IMR-90 (cell line): ENCODE measurements around the gene ZNF236. TPM values are rescaled to one million over a fixed set of nuclear protein-coding genes. Genes with fewer than 3 reads are reported as not detected.

Source experiments
- ATAC-seq: fragments of 200-7000 bp; cut with Tn5 transposase; 2 replicates; pipeline ENCODE4 v1.9.1; 2020; ENCODE audit warnings: low read depth, mild to moderate bottlenecking, moderate library complexity
- BruUV-seq: library from RNA; stranded (reverse); fragments of 400-500 nt; replicated peaks from 2 replicates; lab custom pipeline; 2021; lab: Mats Ljungman, UMichigan
- CTCF ChIA-PET: fragments of 300-600 bp; formaldehyde crosslinking; extraction: SDS; loops from one replicate; lab custom pipeline; 2021; ENCODE audit warnings: antibody characterized with exemption; lab: Yijun Ruan, JAX
- POLR2A ChIA-PET: fragments of 300-600 bp; sonication (Branson Sonifier 250); formaldehyde crosslinking; loops from one replicate; lab custom pipeline; 2022; ENCODE audit warnings: antibody characterized with exemption; ENCODE audit not compliant: unreplicated experiment; lab: Charles Lee
- DNase-seq: peaks from one replicate; pipeline ENCODE4 v3.0.0; 2013
- H2AFZ ChIP-seq: replicated peaks from 2 replicates; pipeline ENCODE3; 2013; ENCODE audit warnings: low read length, mild to moderate bottlenecking; ENCODE audit not compliant: poor library complexity
- H2AK5ac ChIP-seq: 2 replicates; pipeline ENCODE4 v1.6.1; 2013; ENCODE audit warnings: low read depth, low read length, inconsistent platforms
- H2AK9ac ChIP-seq: replicated peaks from 2 replicates; pipeline ENCODE3; 2013; ENCODE audit warnings: mild to moderate bottlenecking, low read depth, low read length, moderate library complexity; ENCODE audit not compliant: poor library complexity
- H2BK120ac ChIP-seq: 2 replicates; pipeline ENCODE4 v1.6.1; 2013; ENCODE audit warnings: low read depth, low read length, inconsistent platforms
- H2BK15ac ChIP-seq: 3 replicates; pipeline ENCODE4 v1.6.1; 2013; ENCODE audit warnings: low read depth, low read length, inconsistent platforms
- H2BK20ac ChIP-seq: 2 replicates; pipeline ENCODE4 v1.6.1; 2013; ENCODE audit warnings: low read depth, mild to moderate bottlenecking, inconsistent platforms, low read length, moderate library complexity
- H2BK5ac ChIP-seq: 2 replicates; pipeline ENCODE4 v1.6.1; 2013; ENCODE audit warnings: mild to moderate bottlenecking, low read depth, low read length, inconsistent platforms; ENCODE audit not compliant: poor library complexity, severe bottlenecking
- H3K14ac ChIP-seq: replicated peaks from 2 replicates; pipeline ENCODE4 v1.6.1; 2013; ENCODE audit warnings: low read depth, low read length, inconsistent platforms
- H3K18ac ChIP-seq: 2 replicates; pipeline ENCODE4 v1.6.1; 2013; ENCODE audit warnings: low read depth, low read length, control low read depth
- H3K23ac ChIP-seq: 2 replicates; pipeline ENCODE4 v1.6.1; 2013; ENCODE audit warnings: low read depth, low read length, inconsistent platforms
- H3K27ac ChIP-seq: 2 replicates; pipeline ENCODE4 v1.5.1; 2013; ENCODE audit warnings: mild to moderate bottlenecking, control low read depth, low read length; ENCODE audit not compliant: insufficient read depth
- H3K27me3 ChIP-seq: 2 replicates; pipeline ENCODE4 v1.6.1; 2013; ENCODE audit warnings: low read length; ENCODE audit not compliant: control insufficient read depth, insufficient read depth
- H3K36me3 ChIP-seq: 2 replicates; pipeline ENCODE4 v1.6.1; 2013; ENCODE audit warnings: low read length, mixed read lengths; ENCODE audit not compliant: control insufficient read depth, insufficient read depth
- H3K4ac ChIP-seq: 2 replicates; pipeline ENCODE4 v1.6.1; 2013; ENCODE audit warnings: low read depth, low read length, inconsistent platforms
- H3K4me1 ChIP-seq: 2 replicates; pipeline ENCODE4 v1.6.1; 2013; ENCODE audit warnings: low read length, mixed read lengths; ENCODE audit not compliant: control insufficient read depth, insufficient read depth
- H3K4me2 ChIP-seq: 2 replicates; pipeline ENCODE4 v1.6.1; 2013; ENCODE audit warnings: low read depth, mild to moderate bottlenecking, control low read depth, low read length, moderate library complexity
- H3K4me3 ChIP-seq: 2 replicates; pipeline ENCODE4 v1.5.1; 2013; ENCODE audit warnings: low read depth, mild to moderate bottlenecking, control low read depth, low read length, moderate library complexity; ENCODE audit not compliant: insufficient read depth
- H3K56ac ChIP-seq: 2 replicates; pipeline ENCODE4 v1.6.1; 2013; ENCODE audit warnings: low read length, inconsistent platforms; ENCODE audit not compliant: insufficient read depth; ENCODE audit errors: extremely low read depth
- H3K79me1 ChIP-seq, 2 experiments: 2 replicates each; pipeline ENCODE4 v1.6.1; 2013; ENCODE audit warnings: low read length in 2 of 2, inconsistent platforms in 1 of 2, low read depth in 1 of 2
- H3K9ac ChIP-seq: 2 replicates; pipeline ENCODE4 v1.6.1; 2013; ENCODE audit warnings: low read depth, low read length, control low read depth
- H3K9me1 ChIP-seq: 2 replicates; pipeline ENCODE4 v1.6.1; 2013; ENCODE audit warnings: low read length, inconsistent platforms; ENCODE audit not compliant: insufficient read depth
- H3K9me3 ChIP-seq: 2 replicates; pipeline ENCODE4 v1.6.1; 2013; ENCODE audit warnings: low read length; ENCODE audit not compliant: control insufficient read depth, insufficient read depth
- H4K20me1 ChIP-seq: 2 replicates; pipeline ENCODE4 v1.6.1; 2013; ENCODE audit warnings: low read length, inconsistent platforms; ENCODE audit not compliant: insufficient read depth
- H4K5ac ChIP-seq: 2 replicates; pipeline ENCODE4 v1.6.1; 2013; ENCODE audit warnings: mild to moderate bottlenecking, low read depth, low read length, control low read depth
- H4K8ac ChIP-seq, 2 experiments: 2 replicates each; pipeline ENCODE4 v1.6.1; 2013; ENCODE audit warnings: low read depth in 2 of 2, low read length in 2 of 2, control low read depth in 1 of 2, inconsistent platforms in 1 of 2
- H4K91ac ChIP-seq: 2 replicates; pipeline ENCODE4 v1.6.1; 2013; ENCODE audit warnings: low read depth, low read length, inconsistent platforms; ENCODE audit not compliant: insufficient read depth
- BHLHE40 ChIP-seq: fragments of 150-350 bp; IDR thresholded peaks from 2 replicates; pipeline ENCODE4 v1.6.1; 2016; ENCODE audit warnings: mild to moderate bottlenecking, low read depth, low read length
- CEBPB ChIP-seq: IDR thresholded peaks from 2 replicates; pipeline ENCODE4 v1.6.1; 2012; ENCODE audit warnings: low read depth, low read length, improper control_type of control experiment
- CTCF ChIP-seq: conservative IDR thresholded peaks from 2 replicates; pipeline ENCODE4 v1.5.1; 2012; ENCODE audit warnings: mild to moderate bottlenecking, low read depth, low read length, improper control_type of control experiment
- FOS ChIP-seq: fragments of 150-350 bp; IDR thresholded peaks from 2 replicates; pipeline ENCODE4 v1.6.1; 2016; ENCODE audit warnings: low read depth, low read length
- MAFK ChIP-seq: IDR thresholded peaks from 2 replicates; pipeline ENCODE4 v1.6.1; 2012; ENCODE audit warnings: low read depth, low read length, improper control_type of control experiment
- MAZ ChIP-seq: IDR thresholded peaks from 2 replicates; pipeline ENCODE4 v1.6.1; 2012; ENCODE audit warnings: low read depth, mild to moderate bottlenecking, low read length, improper control_type of control experiment, moderate library complexity, borderline replicate concordance
- MXI1 ChIP-seq: IDR thresholded peaks from 2 replicates; pipeline ENCODE4 v1.6.1; 2012; ENCODE audit warnings: low read depth, mild to moderate bottlenecking, low read length, moderate library complexity, borderline replicate concordance
- RAD21 ChIP-seq: IDR thresholded peaks from 2 replicates; pipeline ENCODE4 v1.6.1; 2012; ENCODE audit warnings: low read length, improper control_type of control experiment
- RCOR1 ChIP-seq: IDR thresholded peaks from 2 replicates; pipeline ENCODE4 v1.6.1; 2012; ENCODE audit warnings: mild to moderate bottlenecking, low read length, improper control_type of control experiment; ENCODE audit not compliant: insufficient replicate concordance
- RFX5 ChIP-seq: IDR thresholded peaks from 2 replicates; pipeline ENCODE4 v1.8.0; 2012; ENCODE audit warnings: low read depth, mild to moderate bottlenecking, low read length, moderate library complexity
- SMC3 ChIP-seq: fragments of 150-350 bp; IDR thresholded peaks from 2 replicates; pipeline ENCODE4 v1.6.1; 2016; ENCODE audit warnings: low read depth, mild to moderate bottlenecking, antibody characterized with exemption, low read length, moderate library complexity
- WGBS, 2 experiments: methylation state at CpG; one replicate each; pipeline versions ENCODE4 v1.1.5 to v1.1.7; 2013; ENCODE audit warnings: missing lambda C conversion rate in 2 of 2; ENCODE audit not compliant: insufficient read length in 1 of 2; ENCODE audit errors: extremely low coverage in 2 of 2; 5-methylcytosine and 5-hydroxymethylcytosine counted together
- dilution Hi-C: fragments of 300-500 bp; cut with HindIII; formaldehyde crosslinking; loops from one replicate; pipeline ENCODE4 v1.14.3; 2018; ENCODE audit warnings: low sequenced_read_pairs; ENCODE audit not compliant: unreplicated experiment
- in situ Hi-C: fragments of 300-500 bp; cut with MboI; formaldehyde crosslinking; loops from 3 replicates; pipeline ENCODE4 v1.14.3; 2019; ENCODE audit warnings: low sequenced_read_pairs, inconsistent platforms, mixed read lengths
- intact Hi-C: fragments of 100-400 bp; cut with micrococcal nuclease; formaldehyde crosslinking; loops from 2 replicates; pipeline ENCODE4 v1.10.0; 2022
- polyA plus RNA-seq, 3 experiments: library from polyadenylated mRNA; depleted of rRNA; stranded (reverse); fragments of >200 nt; gene quantifications; 2 replicates each; pipeline ENCODE4 v1.2.3, GENCODE V29; 2012; ENCODE audit warnings: low replicate concordance in 1 of 3
- total RNA-seq: library from RNA; depleted of rRNA; stranded (reverse); fragments of >200 nt; gene quantifications from 2 replicates; pipeline ENCODE4 v1.2.3, GENCODE V29; 2012
- TF ChIP-seq, protein P1 (sequence below): fragments of 150-350 bp; IDR thresholded peaks from 2 replicates; pipeline ENCODE4 v1.6.1; 2017; ENCODE audit warnings: mild to moderate bottlenecking, antibody characterized with exemption, low read length, low read depth
- TF ChIP-seq, protein P2 (sequence below): fragments of 150-350 bp; IDR thresholded peaks from 2 replicates; pipeline ENCODE4 v1.6.1; 2016; ENCODE audit warnings: low read depth, mild to moderate bottlenecking, low read length, moderate library complexity, borderline replicate concordance

Gene ZNF236
- total and polyA plus RNA-seq, 2 of the 4 experiments (the other 2 are of a cell fraction) = 3.6 to 9.7 TPM

DNA sequence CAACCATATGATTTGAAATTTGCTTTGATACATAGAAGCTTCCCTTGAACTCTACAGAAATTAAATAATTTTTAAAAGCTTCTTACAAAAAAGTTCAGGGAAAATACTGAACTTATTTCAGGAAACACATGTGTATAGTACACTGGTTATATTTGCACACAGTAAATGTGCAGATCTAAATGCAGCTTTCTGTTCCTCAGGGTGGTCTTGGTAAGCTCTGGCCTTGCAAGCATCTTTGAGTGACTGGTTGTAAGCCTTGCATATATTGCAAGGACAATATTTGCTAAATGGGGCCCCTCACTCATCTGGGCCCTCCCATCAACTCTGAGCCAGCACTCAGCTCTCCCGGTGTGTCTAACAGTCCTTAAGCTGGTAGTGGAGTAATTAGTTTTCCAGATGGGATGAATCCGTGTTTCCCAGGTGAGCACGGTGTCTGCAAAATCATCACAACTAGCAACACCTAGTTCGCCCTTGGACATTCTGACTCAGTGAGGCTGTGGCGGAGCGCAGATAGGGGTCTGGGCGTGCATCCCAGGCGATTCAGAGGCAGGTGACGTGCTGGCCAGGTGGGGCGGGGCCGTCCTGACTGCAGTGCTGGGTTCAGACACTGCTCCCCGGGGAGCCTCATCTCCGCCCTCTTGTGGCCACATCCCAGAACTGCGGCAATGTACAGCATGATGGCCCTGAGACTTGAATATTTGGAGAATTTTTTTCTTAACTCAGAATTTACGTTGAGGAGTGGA, 160.7 kb downstream of the ZNF236 start:
- Histone ChIP-seq H3K36me3 (no peaks in the 10 kb centered on the region; the same call in 1 of the 2 replicates), H3K4me1 (no peaks in the 10 kb centered on the region; the same call in 1 of the 2 replicates), H3K23ac (no peak overlapping the region), H3K27ac (no peak overlapping the region), H3K18ac (no peak overlapping the region), H3K4me2 (peak overlapping the region; percentile 57; the same call in 1 of the 2 replicates), H2BK15ac (no peak overlapping the region), H4K5ac (no peak overlapping the region), H3K79me1 (no peaks in the 10 kb centered on the region), H3K9me3 (no peaks in the 10 kb centered on the region), H4K8ac (no peak overlapping the region), H2AFZ (peak overlapping the region; percentile 82), H3K14ac (no peak overlapping the region), H3K9ac (no peak overlapping the region), H3K4me3 (no peak overlapping the region), H2AK5ac (no peak overlapping the region), H3K9me1 (no peaks in the 10 kb centered on the region), H2BK20ac (no peak overlapping the region), H3K27me3 (peaks cover 4% of the 10 kb centered on the region), H4K20me1 (no peaks in the 10 kb centered on the region), H2BK5ac (no peak overlapping the region), H4K91ac (no peak overlapping the region), H3K4ac (no peak overlapping the region), H3K56ac (no peak overlapping the region), H2BK120ac (no peak overlapping the region), H2AK9ac (peak overlapping the region; percentile 55)
- dilution Hi-C loops = no loop called here
- intact Hi-C loops = loop anchor here (1.0 to 2.0 kb wide), 2 partner anchors 60 to 181 kb away; no protein-coding TSS in a partner anchor
- DNase-seq (peak; percentile 67), ATAC-seq (peak; percentile 100)
- BruUV-seq = no TSS peak
- in situ Hi-C loops = loop anchor here (10.0 kb wide), 1 partner anchor 178 kb away; no protein-coding TSS in a partner anchor
- CTCF ChIA-PET = interaction anchor here (0.5 to 1.2 kb wide), 5 partner anchors 12 to 213 kb away, joined by 3 to 5 read pairs (median 3); no protein-coding TSS in a partner anchor
- 6% methylated on average over 3 of the region's 15 CpGs; no CpG with 5 or more reads in 1 of the 2 experiments for WGBS, 2 experiments
- TF ChIP-seq FOS (no peak), MAZ (peak; percentile 30; the same call in 1 of the 2 replicates), SMC3 (peak; percentile 83), MAFK (no peak), RAD21 (peak; percentile 71), CTCF (peak; percentile 92), MXI1 (no peak), RCOR1 (no peak), RFX5 (no peak), BHLHE40 (no peak), CEBPB (no peak)
- TF ChIP-seq, protein P1, sequence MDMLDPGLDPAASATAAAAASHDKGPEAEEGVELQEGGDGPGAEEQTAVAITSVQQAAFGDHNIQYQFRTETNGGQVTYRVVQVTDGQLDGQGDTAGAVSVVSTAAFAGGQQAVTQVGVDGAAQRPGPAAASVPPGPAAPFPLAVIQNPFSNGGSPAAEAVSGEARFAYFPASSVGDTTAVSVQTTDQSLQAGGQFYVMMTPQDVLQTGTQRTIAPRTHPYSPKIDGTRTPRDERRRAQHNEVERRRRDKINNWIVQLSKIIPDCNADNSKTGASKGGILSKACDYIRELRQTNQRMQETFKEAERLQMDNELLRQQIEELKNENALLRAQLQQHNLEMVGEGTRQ = no peak
- TF ChIP-seq, protein P2, sequence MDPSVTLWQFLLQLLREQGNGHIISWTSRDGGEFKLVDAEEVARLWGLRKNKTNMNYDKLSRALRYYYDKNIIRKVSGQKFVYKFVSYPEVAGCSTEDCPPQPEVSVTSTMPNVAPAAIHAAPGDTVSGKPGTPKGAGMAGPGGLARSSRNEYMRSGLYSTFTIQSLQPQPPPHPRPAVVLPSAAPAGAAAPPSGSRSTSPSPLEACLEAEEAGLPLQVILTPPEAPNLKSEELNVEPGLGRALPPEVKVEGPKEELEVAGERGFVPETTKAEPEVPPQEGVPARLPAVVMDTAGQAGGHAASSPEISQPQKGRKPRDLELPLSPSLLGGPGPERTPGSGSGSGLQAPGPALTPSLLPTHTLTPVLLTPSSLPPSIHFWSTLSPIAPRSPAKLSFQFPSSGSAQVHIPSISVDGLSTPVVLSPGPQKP = no peak
- POLR2A ChIA-PET = no interaction called here
